ENCODE data around the gene APOL3. TPM values are rescaled to one million over a fixed set of nuclear protein-coding genes. Genes with fewer than 3 reads are reported as not detected.

APOL3 gene
- total and polyA plus RNA-seq, 7 experiments from 2014 or later: 56.9 to 212 (median 123) TPM

DNA sequence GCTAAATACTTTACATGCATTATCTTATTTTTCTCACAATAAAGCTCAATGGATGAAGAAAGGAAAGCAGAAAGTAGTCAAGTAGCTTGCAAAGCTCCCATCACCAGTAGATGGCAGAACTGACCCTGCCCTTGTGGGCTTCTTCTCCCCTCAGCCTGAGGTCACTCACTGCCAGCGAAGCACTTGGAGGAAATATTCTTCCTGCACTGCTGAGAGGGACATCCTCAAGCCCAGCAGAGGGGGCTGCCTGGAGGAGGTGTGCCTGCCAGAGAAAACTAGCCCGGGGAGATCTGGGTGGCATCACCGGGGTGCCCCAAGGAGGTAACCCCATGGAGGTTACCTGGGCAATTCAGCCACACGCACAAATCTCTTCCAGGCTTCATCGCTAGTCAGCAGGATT lies 34.4 kb upstream of the APOL3 start:
- Histone ChIP-seq H3K36me3 (ENCODE audit: control insufficient read depth in 2 of 3, insufficient read depth in 3 of 3, low read length in 3 of 3) (no peaks in the 10 kb centered on the region), H3K27me3 (ENCODE audit: control insufficient read depth in 2 of 2, insufficient read depth in 2 of 2, low read length in 2 of 2) (no peaks in the 10 kb centered on the region), H3K27ac (ENCODE audit: low read depth, low read length) (no peak overlapping the region), H3K4me3 (ENCODE audit: low read length) (no peak overlapping the region), H3K4me1 (ENCODE audit: control insufficient read depth in 2 of 2, insufficient read depth in 2 of 2, low read length in 2 of 2) (peaks cover 0 to 4% of the 10 kb centered on the region in 2 donors), H3K9me3 (ENCODE audit: control insufficient read depth in 2 of 3, low read length in 3 of 3) (no peaks in the 10 kb centered on the region)
- ChIA-PET POLR2A (interaction anchor here (0.6 to 0.8 kb wide), 2 partner anchors 82 to 83 kb away, joined by 3 read pairs; no protein-coding TSS in a partner anchor), CTCF (interaction anchor here (0.6 to 1.4 kb wide), 7 partner anchors 17 to 291 kb away, joined by 3 to 7 read pairs (median 4); partner anchors contain the start of gene APOL2)
- peak in 7 of 9 donors; percentile 15 to 41 (median 32) for DNase-seq
- peaks cover 0 to 2% (median 0%) of the 10 kb centered on the region in 11 donors for H3K9me3 Mint-ChIP-seq
- peaks cover 0 to 23% (median 14%) of the 10 kb centered on the region in 7 donors for H3K4me1 Mint-ChIP-seq
- peak; percentile 77 for ATAC-seq
- H3K27me3 Mint-ChIP-seq: peaks cover 0 to 16% (median 0%) of the 10 kb centered on the region in 5 donors
- no peaks in the 10 kb centered on the region for H3K36me3 Mint-ChIP-seq
- intact Hi-C loops (cut with micrococcal nuclease): loop anchor here (1.0 to 2.0 kb wide), 3 partner anchors 26 to 82 kb away; no protein-coding TSS in a partner anchor
- H3K4me3 Mint-ChIP-seq: no peak overlapping the region
- no peak overlapping the region for H3K27ac Mint-ChIP-seq

DNA sequence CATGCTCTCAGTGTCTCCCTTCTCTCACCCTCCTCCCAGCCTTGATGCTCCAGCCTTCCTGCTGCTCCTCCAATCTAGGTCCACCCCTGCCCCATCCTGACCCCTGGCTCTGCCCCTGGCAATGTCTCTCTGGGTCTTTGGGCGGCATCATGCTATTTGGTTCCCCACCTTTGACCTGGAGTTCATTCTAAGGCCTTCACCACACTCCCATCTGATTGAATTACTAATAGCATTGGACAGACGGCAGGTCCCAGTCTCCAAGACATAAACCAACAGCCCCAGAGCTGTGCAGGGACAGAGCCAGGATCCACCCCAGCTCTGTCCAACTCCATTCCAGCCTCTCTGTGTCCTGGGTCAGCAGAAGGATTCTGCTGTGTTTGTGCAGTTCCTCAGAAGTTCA lies 33.8 kb upstream of the APOL3 start:
- Histone ChIP-seq H3K9me3 (ENCODE audit: control insufficient read depth in 2 of 3, low read length in 3 of 3) (no peaks in the 10 kb centered on the region), H3K27ac (ENCODE audit: low read depth, low read length) (no peak overlapping the region), H3K4me3 (ENCODE audit: low read length) (no peak overlapping the region), H3K27me3 (ENCODE audit: control insufficient read depth in 2 of 2, insufficient read depth in 2 of 2, low read length in 2 of 2) (no peaks in the 10 kb centered on the region), H3K4me1 (ENCODE audit: control insufficient read depth in 2 of 2, insufficient read depth in 2 of 2, low read length in 2 of 2) (peaks cover 0 to 4% of the 10 kb centered on the region in 2 donors), H3K36me3 (ENCODE audit: control insufficient read depth in 2 of 3, insufficient read depth in 3 of 3, low read length in 3 of 3) (no peaks in the 10 kb centered on the region)
- ATAC-seq (no peak), DNase-seq (no peak)
- Mint-ChIP-seq H3K27me3 (peaks cover 0 to 16% (median 0%) of the 10 kb centered on the region in 5 donors), H3K9me3 (peaks cover 0 to 2% (median 0%) of the 10 kb centered on the region in 11 donors), H3K36me3 (no peaks in the 10 kb centered on the region), H3K4me1 (peaks cover 0 to 23% (median 14%) of the 10 kb centered on the region in 7 donors), H3K27ac (no peak overlapping the region), H3K4me3 (no peak overlapping the region)
- ChIA-PET POLR2A (interaction anchor here (0.8 kb wide), 1 partner anchor 84 kb away, joined by 3 read pairs; no protein-coding TSS in a partner anchor), CTCF (interaction anchor here (0.6 to 1.4 kb wide), 6 partner anchors 17 to 292 kb away, joined by 3 to 7 read pairs (median 4); partner anchors contain the start of gene APOL2)
- intact Hi-C loops (cut with micrococcal nuclease): loop anchor here in 1 of 2 donors (2.0 kb wide), 1 partner anchor 26 kb away; no protein-coding TSS in a partner anchor

DNA sequence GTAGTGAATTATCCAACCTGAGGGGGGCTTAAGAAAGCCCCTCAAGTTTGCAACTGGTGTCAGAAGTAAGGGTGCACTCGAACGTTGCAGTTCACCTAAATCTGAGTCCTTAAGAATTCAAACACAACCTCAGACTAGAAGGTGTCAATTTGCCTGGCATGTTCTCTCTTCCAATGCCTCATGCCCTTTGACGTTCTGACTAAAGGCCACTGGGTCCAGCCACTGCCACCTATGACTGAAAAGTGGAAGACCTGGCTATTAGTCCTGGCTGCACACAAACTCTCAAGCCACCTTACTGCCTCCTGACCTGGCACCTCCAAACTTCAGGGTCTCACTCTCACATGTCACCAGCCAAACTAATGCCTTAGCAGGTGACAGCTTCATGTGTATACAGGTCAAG lies 33.0 kb upstream of the APOL3 start:
- Mint-ChIP-seq H3K9me3 (peaks cover 0 to 2% (median 0%) of the 10 kb centered on the region in 11 donors), H3K27me3 (peaks cover 0 to 18% (median 0%) of the 10 kb centered on the region in 5 donors), H3K27ac (no peak overlapping the region), H3K36me3 (no peaks in the 10 kb centered on the region), H3K4me3 (no peak overlapping the region), H3K4me1 (peaks cover 0 to 23% (median 14%) of the 10 kb centered on the region in 7 donors)
- ATAC-seq (no peak), DNase-seq (no peak)
- ChIA-PET CTCF (interaction anchor here (1.3 kb wide), 1 partner anchor 46 kb away, joined by 4 read pairs; the partner anchor contains the start of gene APOL2), POLR2A (no interaction called here)
- H3K36me3 ChIP-seq (ENCODE audit: control insufficient read depth in 2 of 3, insufficient read depth in 3 of 3, low read length in 3 of 3): no peaks in the 10 kb centered on the region
- H3K4me1 ChIP-seq (ENCODE audit: control insufficient read depth in 2 of 2, insufficient read depth in 2 of 2, low read length in 2 of 2): peaks cover 0 to 4% of the 10 kb centered on the region in 2 donors
- no peak overlapping the region for H3K4me3 ChIP-seq (ENCODE audit: low read length)
- H3K9me3 ChIP-seq (ENCODE audit: control insufficient read depth in 2 of 3, low read length in 3 of 3): no peaks in the 10 kb centered on the region
- H3K27ac ChIP-seq (ENCODE audit: low read depth, low read length): no peak overlapping the region
- no peaks in the 10 kb centered on the region for H3K27me3 ChIP-seq (ENCODE audit: control insufficient read depth in 2 of 2, insufficient read depth in 2 of 2, low read length in 2 of 2)
- intact Hi-C loops (cut with micrococcal nuclease): no loop called here

- H3K36me3 Mint-ChIP-seq: no peaks in the 10 kb centered on the region
- H3K27ac Mint-ChIP-seq: peak overlapping the region in 2 of 9 donors; percentile 7 to 23
- Histone ChIP-seq H3K27me3 (ENCODE audit: control insufficient read depth in 2 of 2, insufficient read depth in 2 of 2, low read length in 2 of 2) (no peaks in the 10 kb centered on the region), H3K9me3 (ENCODE audit: control insufficient read depth in 2 of 3, low read length in 3 of 3) (no peaks in the 10 kb centered on the region), H3K36me3 (ENCODE audit: control insufficient read depth in 2 of 3, insufficient read depth in 3 of 3, low read length in 3 of 3) (no peaks in the 10 kb centered on the region), H3K4me1 (ENCODE audit: control insufficient read depth in 2 of 2, insufficient read depth in 2 of 2, low read length in 2 of 2) (peaks cover 0 to 4% of the 10 kb centered on the region in 2 donors), H3K27ac (ENCODE audit: low read depth, low read length) (no peak overlapping the region), H3K4me3 (ENCODE audit: low read length) (no peak overlapping the region)
- POLR2A ChIA-PET: no interaction called here
- H3K27me3 Mint-ChIP-seq: peaks cover 0 to 17% (median 0%) of the 10 kb centered on the region in 5 donors
- no peak for ATAC-seq
- peaks cover 0 to 19% (median 12%) of the 10 kb centered on the region in 7 donors for H3K4me1 Mint-ChIP-seq
- H3K4me3 Mint-ChIP-seq: no peak overlapping the region
- peaks cover 0 to 2% (median 0%) of the 10 kb centered on the region in 11 donors for H3K9me3 Mint-ChIP-seq
- intact Hi-C loops (cut with micrococcal nuclease): no loop called here
- CTCF ChIA-PET: no interaction called here
- DNase-seq: no peak
Measured at GRCh38 chr22:36193171-36193570, 32.6 kb upstream of the APOL3 start.

GRCh38 chr22:36192542-36192941 lies 32.0 kb upstream of the APOL3 start:
- intact Hi-C loops (cut with micrococcal nuclease): no loop called here
- Mint-ChIP-seq H3K27me3 (peaks cover 0 to 17% (median 0%) of the 10 kb centered on the region in 5 donors), H3K9me3 (peaks cover 0 to 2% (median 0%) of the 10 kb centered on the region in 11 donors), H3K4me1 (peaks cover 0 to 12% (median 7%) of the 10 kb centered on the region in 7 donors), H3K27ac (peak overlapping the region in 1 of 9 donors; percentile 54), H3K36me3 (no peaks in the 10 kb centered on the region), H3K4me3 (no peak overlapping the region)
- Histone ChIP-seq H3K27me3 (ENCODE audit: control insufficient read depth in 2 of 2, insufficient read depth in 2 of 2, low read length in 2 of 2) (no peaks in the 10 kb centered on the region), H3K27ac (ENCODE audit: low read depth, low read length) (no peak overlapping the region), H3K4me3 (ENCODE audit: low read length) (no peak overlapping the region), H3K4me1 (ENCODE audit: control insufficient read depth in 2 of 2, insufficient read depth in 2 of 2, low read length in 2 of 2) (peaks cover 0 to 4% of the 10 kb centered on the region in 2 donors), H3K36me3 (ENCODE audit: control insufficient read depth in 2 of 3, insufficient read depth in 3 of 3, low read length in 3 of 3) (no peaks in the 10 kb centered on the region), H3K9me3 (ENCODE audit: control insufficient read depth in 2 of 3, low read length in 3 of 3) (no peaks in the 10 kb centered on the region)
- ATAC-seq (no peak), DNase-seq (no peak)
- ChIA-PET POLR2A (no interaction called here), CTCF (no interaction called here)

DNA sequence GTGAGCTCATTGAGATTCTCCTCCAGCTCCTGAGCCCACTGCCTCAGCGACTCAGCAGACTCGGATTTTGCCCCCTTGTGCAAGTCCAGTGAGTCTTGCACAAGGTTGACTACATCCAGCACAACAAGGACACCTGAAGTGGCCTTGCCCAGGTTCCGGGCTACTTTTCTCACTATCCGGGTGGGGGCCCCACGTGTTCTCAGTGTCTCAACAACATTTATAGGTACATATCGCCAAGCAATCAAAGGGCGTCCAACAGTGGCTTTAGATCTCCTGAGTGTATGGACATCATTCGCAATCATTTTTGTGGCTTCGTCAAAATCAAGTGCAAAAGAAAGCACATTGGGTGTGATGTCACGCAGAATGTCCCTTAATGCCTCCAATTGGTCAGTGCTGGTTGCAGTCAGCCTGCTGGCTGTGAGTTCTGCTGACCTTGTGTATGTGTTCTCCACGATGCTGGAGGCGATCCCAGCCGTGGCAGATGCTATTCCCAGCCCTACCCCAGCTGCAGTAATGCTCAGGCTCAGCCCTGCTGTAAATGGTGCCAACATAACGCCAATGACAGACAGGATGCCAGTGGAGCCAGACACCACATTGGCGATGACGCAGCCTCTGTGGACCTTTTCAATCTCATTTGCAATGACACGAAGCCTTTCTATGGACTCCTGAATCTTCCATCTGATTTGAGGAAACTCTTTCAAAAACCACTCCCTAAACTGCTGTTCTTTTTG lies 30.7 kb upstream of the APOL3 start:
- Histone ChIP-seq H3K27ac (ENCODE audit: low read depth, low read length) (no peak overlapping the region), H3K27me3 (ENCODE audit: control insufficient read depth in 2 of 2, insufficient read depth in 2 of 2, low read length in 2 of 2) (no peaks in the 10 kb centered on the region), H3K9me3 (ENCODE audit: control insufficient read depth in 2 of 3, low read length in 3 of 3) (no peaks in the 10 kb centered on the region), H3K4me1 (ENCODE audit: control insufficient read depth in 2 of 2, insufficient read depth in 2 of 2, low read length in 2 of 2) (no peaks in the 10 kb centered on the region), H3K36me3 (ENCODE audit: control insufficient read depth in 2 of 3, insufficient read depth in 3 of 3, low read length in 3 of 3) (no peaks in the 10 kb centered on the region), H3K4me3 (ENCODE audit: low read length) (no peak overlapping the region)
- H3K4me3 Mint-ChIP-seq: no peak overlapping the region
- H3K4me1 Mint-ChIP-seq: peaks cover 0 to 4% (median 0%) of the 10 kb centered on the region in 7 donors
- ATAC-seq (no peak), DNase-seq (no peak)
- intact Hi-C loops (cut with micrococcal nuclease): no loop called here
- H3K27ac Mint-ChIP-seq: no peak overlapping the region
- ChIA-PET CTCF (no interaction called here), POLR2A (no interaction called here)
- peaks cover 0 to 2% (median 0%) of the 10 kb centered on the region in 11 donors for H3K9me3 Mint-ChIP-seq
- no peaks in the 10 kb centered on the region for H3K36me3 Mint-ChIP-seq
- H3K27me3 Mint-ChIP-seq: peaks cover 0 to 21% (median 0%) of the 10 kb centered on the region in 5 donors

All from naive thymus-derived CD4-positive, alpha-beta T cell (primary cell).